ENCODE data around the gene LTBP2. TPM values are rescaled to one million over a fixed set of nuclear protein-coding genes. Genes with fewer than 3 reads are reported as not detected.

LTBP2 gene
- total RNA-seq, 1 donor = 493 TPM

DNA sequence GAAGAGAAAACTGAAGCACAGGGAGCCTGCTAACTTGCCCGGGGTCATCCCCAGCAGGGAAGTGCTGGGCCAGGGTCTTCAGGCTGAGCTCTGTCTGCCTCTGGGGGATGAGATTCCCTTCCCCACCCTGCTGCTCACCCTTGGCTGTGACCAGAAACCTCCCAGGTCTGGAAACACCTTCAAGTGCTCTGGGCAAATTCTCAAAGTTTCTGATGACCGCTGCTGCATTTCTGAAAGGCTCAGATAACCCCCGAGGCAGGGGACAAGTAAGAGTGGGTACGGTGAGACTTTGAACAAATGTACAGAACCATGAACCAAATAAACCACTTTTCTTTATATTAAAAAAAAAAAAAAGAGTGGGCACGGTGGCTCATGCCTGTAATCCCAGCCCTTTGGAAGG, 41.3 kb downstream of the LTBP2 start:
- DNase-seq (ENCODE audit: insufficient read length, low spot score, missing footprints) = no peak
- H3K36me3 ChIP-seq (ENCODE audit: insufficient read depth, low read length) = peaks cover 31% of the 10 kb centered on the region
- no peaks in the 10 kb centered on the region for H3K27me3 ChIP-seq (ENCODE audit: insufficient read depth, low read length)
- H3K79me2 ChIP-seq (ENCODE audit: insufficient read depth, low read length) = peaks cover 67% of the 10 kb centered on the region
- H3K4me2 ChIP-seq (ENCODE audit: insufficient read depth, low read length) = peak overlapping the region; percentile 62
- no peak for TF ChIP-seq CTCF (IDR thresholded peaks at IDR 0.05; ENCODE audit: extremely low read depth, low read depth, low read length)
- peaks cover 89% of the 10 kb centered on the region for H3K4me1 ChIP-seq (ENCODE audit: insufficient read depth, low read length)
- H3K9me3 ChIP-seq (ENCODE audit: low read depth, low read length) = no peaks in the 10 kb centered on the region
- no peak overlapping the region for H2AFZ ChIP-seq (ENCODE audit: low read length)
- no peaks in the 10 kb centered on the region for H4K20me1 ChIP-seq (ENCODE audit: insufficient read depth, low read length)
- peak overlapping the region; percentile 99 for H3K27ac ChIP-seq (ENCODE audit: low read depth, low read length)
- no peak overlapping the region for H3K4me3 ChIP-seq (ENCODE audit: insufficient read depth, low read length)

- Histone ChIP-seq H4K20me1 (ENCODE audit: insufficient read depth, low read length) (no peaks in the 10 kb centered on the region), H3K4me3 (ENCODE audit: insufficient read depth, low read length) (no peak overlapping the region), H3K36me3 (ENCODE audit: insufficient read depth, low read length) (peaks cover 29% of the 10 kb centered on the region), H3K9me3 (ENCODE audit: low read depth, low read length) (no peaks in the 10 kb centered on the region), H3K79me2 (ENCODE audit: insufficient read depth, low read length) (peaks cover 67% of the 10 kb centered on the region), H3K27me3 (ENCODE audit: insufficient read depth, low read length) (no peaks in the 10 kb centered on the region), H3K4me1 (ENCODE audit: insufficient read depth, low read length) (peaks cover 82% of the 10 kb centered on the region), H3K27ac (ENCODE audit: low read depth, low read length) (peak overlapping the region; percentile 99), H2AFZ (ENCODE audit: low read length) (no peak overlapping the region), H3K4me2 (ENCODE audit: insufficient read depth, low read length) (peak overlapping the region; percentile 4)
- no peak for TF ChIP-seq CTCF (IDR thresholded peaks at IDR 0.05; ENCODE audit: extremely low read depth, low read depth, low read length)
- DNase-seq (ENCODE audit: insufficient read length, low spot score, missing footprints) = no peak
These were observed 42.0 kb downstream of the LTBP2 start for GRCh38 chr14:74569806-74570591.

GRCh38 chr14:74569387-74569786, 42.6 kb downstream of the LTBP2 start:
- H3K9me3 ChIP-seq (ENCODE audit: low read depth, low read length) = no peaks in the 10 kb centered on the region
- DNase-seq (ENCODE audit: insufficient read length, low spot score, missing footprints) = no peak
- no peaks in the 10 kb centered on the region for H4K20me1 ChIP-seq (ENCODE audit: insufficient read depth, low read length)
- H3K36me3 ChIP-seq (ENCODE audit: insufficient read depth, low read length) = peaks cover 23% of the 10 kb centered on the region
- TF ChIP-seq CTCF (IDR thresholded peaks at IDR 0.05; ENCODE audit: extremely low read depth, low read depth, low read length) = no peak
- peak overlapping the region; percentile 4 for H3K4me2 ChIP-seq (ENCODE audit: insufficient read depth, low read length)
- H3K27me3 ChIP-seq (ENCODE audit: insufficient read depth, low read length) = no peaks in the 10 kb centered on the region
- no peak overlapping the region for H3K4me3 ChIP-seq (ENCODE audit: insufficient read depth, low read length)
- H3K4me1 ChIP-seq (ENCODE audit: insufficient read depth, low read length) = peaks cover 76% of the 10 kb centered on the region
- H2AFZ ChIP-seq (ENCODE audit: low read length) = no peak overlapping the region
- H3K79me2 ChIP-seq (ENCODE audit: insufficient read depth, low read length) = peaks cover 67% of the 10 kb centered on the region
- H3K27ac ChIP-seq (ENCODE audit: low read depth, low read length) = peak overlapping the region; percentile 99

DNA sequence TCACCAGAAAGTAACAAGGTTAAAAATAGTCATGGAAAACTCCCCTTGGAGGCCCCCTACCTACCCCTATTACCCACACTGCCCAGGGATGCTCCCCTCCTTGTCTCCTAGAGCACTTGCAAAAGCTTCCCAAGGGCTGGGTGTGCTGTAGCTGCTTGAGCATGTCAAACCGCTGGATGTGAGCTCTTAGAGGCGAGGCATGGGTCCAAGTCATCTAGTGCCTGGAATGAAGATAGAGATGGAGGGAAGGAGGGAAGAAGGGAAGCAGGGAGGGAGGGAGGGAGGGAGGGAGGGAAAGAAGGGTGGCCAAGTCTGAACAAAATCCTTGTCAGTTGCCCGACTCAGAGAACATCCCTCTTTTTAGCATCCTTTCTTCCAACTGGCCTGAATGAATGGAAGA, 43.1 kb downstream of the LTBP2 start:
- peaks cover 72% of the 10 kb centered on the region for H3K4me1 ChIP-seq (ENCODE audit: insufficient read depth, low read length)
- H4K20me1 ChIP-seq (ENCODE audit: insufficient read depth, low read length) = no peaks in the 10 kb centered on the region
- no peak overlapping the region for H3K4me3 ChIP-seq (ENCODE audit: insufficient read depth, low read length)
- H3K27ac ChIP-seq (ENCODE audit: low read depth, low read length) = peak overlapping the region; percentile 99
- peaks cover 63% of the 10 kb centered on the region for H3K79me2 ChIP-seq (ENCODE audit: insufficient read depth, low read length)
- H3K4me2 ChIP-seq (ENCODE audit: insufficient read depth, low read length) = no peak overlapping the region
- peaks cover 23% of the 10 kb centered on the region for H3K36me3 ChIP-seq (ENCODE audit: insufficient read depth, low read length)
- DNase-seq (ENCODE audit: insufficient read length, low spot score, missing footprints) = peak; percentile 9
- TF ChIP-seq CTCF (IDR thresholded peaks at IDR 0.05; ENCODE audit: extremely low read depth, low read depth, low read length) = no peak
- no peaks in the 10 kb centered on the region for H3K9me3 ChIP-seq (ENCODE audit: low read depth, low read length)
- no peak overlapping the region for H2AFZ ChIP-seq (ENCODE audit: low read length)
- no peaks in the 10 kb centered on the region for H3K27me3 ChIP-seq (ENCODE audit: insufficient read depth, low read length)

Data from osteoblast (primary cell).